Hepatocyte (in vitro differentiated cells): ENCODE results near the gene DDAH2. TPM values are rescaled to one million over a fixed set of nuclear protein-coding genes. Genes with fewer than 3 reads are reported as not detected.

Experiments
- DNase-seq: peaks from one replicate; pipeline ENCODE4 v3.0.0-alpha.2; 2016; ENCODE audit warnings: low spot score
- H2AFZ ChIP-seq: fragments of 200-600 bp; sonication (generic); 2 replicates; pipeline ENCODE4 v1.6.0; 2016; ENCODE audit warnings: antibody characterized with exemption, mild to moderate bottlenecking
- H3K27ac ChIP-seq: fragments of 200-600 bp; sonication (generic); 2 replicates; pipeline ENCODE4 v1.5.1; 2016; ENCODE audit warnings: mild to moderate bottlenecking
- H3K27me3 ChIP-seq: fragments of 200-600 bp; sonication (generic); 2 replicates; pipeline ENCODE4 v1.6.1; 2016
- H3K36me3 ChIP-seq: fragments of 200-600 bp; sonication (generic); replicated peaks from 2 replicates; pipeline ENCODE4 v1.5.1; 2016; ENCODE audit warnings: low read depth; ENCODE audit not compliant: insufficient read depth
- H3K4me1 ChIP-seq: fragments of 200-600 bp; sonication (generic); 2 replicates; pipeline ENCODE4 v1.5.1; 2016; ENCODE audit warnings: mild to moderate bottlenecking, moderate library complexity; ENCODE audit not compliant: insufficient read depth
- H3K4me2 ChIP-seq: fragments of 200-600 bp; sonication (generic); 2 replicates; pipeline ENCODE4 v1.6.0; 2016
- H3K4me3 ChIP-seq: fragments of 200-600 bp; sonication (generic); 2 replicates; pipeline ENCODE4 v1.5.1; 2016; ENCODE audit warnings: mild to moderate bottlenecking
- H3K79me2 ChIP-seq: fragments of 200-600 bp; sonication (generic); 2 replicates; pipeline ENCODE4 v1.6.0; 2017; ENCODE audit warnings: mild to moderate bottlenecking
- H3K9me2 ChIP-seq: fragments of 200-600 bp; sonication (generic); replicated peaks from 2 replicates; pipeline ENCODE4 v1.6.0; 2017; ENCODE audit warnings: mild to moderate bottlenecking; ENCODE audit not compliant: insufficient read depth
- H3K9me3 ChIP-seq: fragments of 200-600 bp; sonication (generic); 2 replicates; pipeline ENCODE4 v1.5.1; 2016; ENCODE audit warnings: low read depth, mild to moderate bottlenecking
- H4K20me1 ChIP-seq: fragments of 200-600 bp; sonication (generic); 2 replicates; pipeline ENCODE4 v1.6.0; 2016; ENCODE audit warnings: mild to moderate bottlenecking; ENCODE audit not compliant: insufficient read depth, poor library complexity, severe bottlenecking
- EZH2 ChIP-seq: fragments of 200-600 bp; sonication (generic); IDR thresholded peaks from 2 replicates; pipeline ENCODE4 v1.6.1; 2016; ENCODE audit warnings: antibody characterized with exemption, mild to moderate bottlenecking, borderline replicate concordance
- EZH2phosphoT487 ChIP-seq: fragments of 200-600 bp; sonication (generic); IDR thresholded peaks from one replicate; pipeline ENCODE4 v1.6.1; 2018; ENCODE audit warnings: antibody characterized with exemption, mild to moderate bottlenecking, low read depth, moderate library complexity; ENCODE audit not compliant: unreplicated experiment, severe bottlenecking
- WGBS: methylation state at CpG from one replicate; pipeline ENCODE4 v1.1.6; 2016; ENCODE audit warnings: low lambda C conversion rate; ENCODE audit errors: missing lambda C conversion rate; 5-methylcytosine and 5-hydroxymethylcytosine counted together
- polyA plus RNA-seq: library from polyadenylated mRNA; unstranded; fragments of >200 nt; fragmentation: Nextera tagmentation; extraction: Ambion mirVana; gene quantifications from 2 replicates; pipeline ENCODE4 v1.2.1, GENCODE V29; 2016
- total RNA-seq: library from RNA; depleted of rRNA; stranded (reverse); fragments of >200 nt; gene quantifications from 2 replicates; pipeline ENCODE4 v1.2.3, GENCODE V29; 2014
- TF ChIP-seq, protein P1 (sequence below): fragments of 200-600 bp; sonication (generic); IDR thresholded peaks from 2 replicates; pipeline ENCODE4 v1.5.1; 2016; ENCODE audit warnings: antibody characterized with exemption, mild to moderate bottlenecking; ENCODE audit not compliant: poor library complexity

DDAH2 gene
- total and polyA plus RNA-seq, 2 experiments from 2014 or later: 93.8 to 157 TPM

DNA sequence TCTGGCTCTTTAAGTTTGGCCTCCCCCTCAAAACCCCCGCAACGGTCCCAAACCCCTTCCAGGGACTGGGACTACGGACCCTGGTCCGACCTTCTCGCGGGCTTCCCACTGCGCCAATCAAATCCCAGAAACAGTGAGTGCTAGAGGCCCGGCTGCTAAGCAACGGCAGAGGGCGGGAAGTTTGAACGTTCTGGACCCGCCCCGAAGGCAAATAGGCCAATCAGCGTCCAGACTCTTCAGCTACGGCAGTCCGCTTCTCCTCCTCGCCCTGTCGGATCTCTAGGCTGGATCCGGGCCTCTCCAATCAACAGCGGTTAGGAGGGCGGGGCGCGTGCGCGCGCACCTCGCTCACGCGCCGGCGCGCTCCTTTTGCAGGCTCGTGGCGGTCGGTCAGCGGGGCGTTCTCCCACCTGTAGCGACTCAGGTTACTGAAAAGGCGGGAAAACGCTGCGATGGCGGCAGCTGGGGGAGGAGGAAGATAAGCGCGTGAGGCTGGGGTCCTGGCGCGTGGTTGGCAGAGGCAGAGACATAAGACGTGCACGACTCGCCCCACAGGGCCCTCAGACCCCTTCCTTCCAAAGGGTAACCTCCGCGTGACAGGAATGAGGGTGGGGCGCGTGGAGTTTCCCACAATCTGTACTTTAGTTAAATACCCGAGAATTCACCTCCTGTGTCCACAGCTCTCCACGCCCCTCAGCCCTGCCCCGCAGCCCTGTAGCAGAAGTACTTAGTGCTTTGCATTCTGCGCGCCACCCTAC is 10.7 kb upstream of the DDAH2 start, which contains the start of gene MSH5:
TSS of gene MSH5 (plus strand) at position 367 of the 758 bp plus-strand sequence. CDS start 462 bp downstream, outside the sequence.
- no peaks in the 10 kb centered on the region for H4K20me1 ChIP-seq
- no peaks in the 10 kb centered on the region for H3K36me3 ChIP-seq
- H3K9me3 ChIP-seq: no peaks in the 10 kb centered on the region
- peak; percentile 99 for DNase-seq
- H3K4me1 ChIP-seq: peaks cover 30% of the 10 kb centered on the region
- no peaks in the 10 kb centered on the region for H3K9me2 ChIP-seq
- H2AFZ ChIP-seq: peak within 1 kb of the TSS; percentile 30
- 1% methylated on average over 58 of the region's 58 CpGs for WGBS
- TF ChIP-seq, protein P1, sequence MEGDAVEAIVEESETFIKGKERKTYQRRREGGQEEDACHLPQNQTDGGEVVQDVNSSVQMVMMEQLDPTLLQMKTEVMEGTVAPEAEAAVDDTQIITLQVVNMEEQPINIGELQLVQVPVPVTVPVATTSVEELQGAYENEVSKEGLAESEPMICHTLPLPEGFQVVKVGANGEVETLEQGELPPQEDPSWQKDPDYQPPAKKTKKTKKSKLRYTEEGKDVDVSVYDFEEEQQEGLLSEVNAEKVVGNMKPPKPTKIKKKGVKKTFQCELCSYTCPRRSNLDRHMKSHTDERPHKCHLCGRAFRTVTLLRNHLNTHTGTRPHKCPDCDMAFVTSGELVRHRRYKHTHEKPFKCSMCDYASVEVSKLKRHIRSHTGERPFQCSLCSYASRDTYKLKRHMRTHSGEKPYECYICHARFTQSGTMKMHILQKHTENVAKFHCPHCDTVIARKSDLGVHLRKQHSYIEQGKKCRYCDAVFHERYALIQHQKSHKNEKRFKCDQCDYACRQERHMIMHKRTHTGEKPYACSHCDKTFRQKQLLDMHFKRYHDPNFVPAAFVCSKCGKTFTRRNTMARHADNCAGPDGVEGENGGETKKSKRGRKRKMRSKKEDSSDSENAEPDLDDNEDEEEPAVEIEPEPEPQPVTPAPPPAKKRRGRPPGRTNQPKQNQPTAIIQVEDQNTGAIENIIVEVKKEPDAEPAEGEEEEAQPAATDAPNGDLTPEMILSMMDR: no peak
- TF ChIP-seq EZH2: no peak
- TF ChIP-seq EZH2phosphoT487: no peak
- peak within 1 kb of the TSS; percentile 91 for H3K4me2 ChIP-seq
- H3K27me3 ChIP-seq: no peaks in the 10 kb centered on the region
- H3K4me3 ChIP-seq: peak within 1 kb of the TSS; percentile 20
- peaks cover 20% of the 10 kb centered on the region for H3K79me2 ChIP-seq
- H3K27ac ChIP-seq: peak within 1 kb of the TSS; percentile 99

DNA sequence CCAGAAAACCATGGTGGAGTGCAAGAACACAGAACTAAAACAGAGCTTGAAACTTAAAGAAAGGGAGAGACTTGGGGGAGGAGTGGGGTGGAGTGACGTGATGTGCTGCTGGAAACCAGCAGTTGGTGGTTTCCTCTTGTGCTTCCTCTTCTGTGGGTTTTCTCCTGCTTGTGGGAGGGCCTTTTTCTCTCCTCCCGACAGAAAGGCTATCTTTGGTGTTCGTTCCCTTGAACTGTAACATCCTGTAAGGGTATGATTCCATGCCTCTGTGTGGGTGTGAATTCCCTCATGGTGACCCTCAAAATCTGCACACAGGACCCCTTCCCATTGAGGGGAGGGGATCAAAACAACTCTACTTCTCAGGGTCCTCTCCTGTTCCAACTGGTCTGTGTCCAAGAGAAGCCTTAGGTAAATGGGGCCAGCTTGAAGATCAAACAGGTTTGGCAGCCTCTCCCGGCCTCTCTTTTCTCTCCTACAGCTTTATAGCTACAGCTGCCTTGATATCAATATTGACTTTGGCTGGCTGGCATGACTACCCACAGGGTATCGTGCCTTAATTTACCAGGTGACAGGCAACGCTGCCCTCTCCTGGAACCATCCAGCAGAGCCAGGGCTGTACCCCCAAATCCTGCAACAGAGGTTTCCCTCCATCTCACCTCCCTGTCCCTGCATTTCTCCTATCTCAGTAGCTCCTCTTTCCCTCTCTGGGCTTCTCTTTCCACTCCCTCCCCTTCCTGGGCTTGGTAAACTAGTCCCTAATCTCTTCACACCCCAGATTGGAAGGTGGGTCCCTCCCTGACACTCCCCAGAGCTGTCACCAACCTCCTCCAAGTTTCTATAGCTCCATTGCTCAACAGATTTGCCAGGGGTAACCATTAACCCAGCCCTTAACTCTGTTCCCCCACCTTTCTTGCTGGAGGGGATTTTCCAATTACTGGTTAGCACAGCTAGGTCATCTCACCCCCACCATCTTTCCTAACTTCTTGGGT is 9.2 kb upstream of the DDAH2 start:
- Histone ChIP-seq H3K4me1 (peaks cover 37% of the 10 kb centered on the region), H3K36me3 (no peaks in the 10 kb centered on the region), H2AFZ (no peak overlapping the region), H3K4me3 (no peak overlapping the region), H3K9me2 (no peaks in the 10 kb centered on the region), H4K20me1 (peaks cover 11% of the 10 kb centered on the region), H3K27ac (peak overlapping the region; percentile 99), H3K9me3 (no peaks in the 10 kb centered on the region), H3K27me3 (no peaks in the 10 kb centered on the region), H3K79me2 (peaks cover 35% of the 10 kb centered on the region), H3K4me2 (peak overlapping the region; percentile 91)
- DNase-seq: peak; percentile 84
- TF ChIP-seq, protein P1: peak; percentile 29
- no peak for TF ChIP-seq EZH2
- WGBS: 15% methylated on average over 6 of the region's 6 CpGs

DNA sequence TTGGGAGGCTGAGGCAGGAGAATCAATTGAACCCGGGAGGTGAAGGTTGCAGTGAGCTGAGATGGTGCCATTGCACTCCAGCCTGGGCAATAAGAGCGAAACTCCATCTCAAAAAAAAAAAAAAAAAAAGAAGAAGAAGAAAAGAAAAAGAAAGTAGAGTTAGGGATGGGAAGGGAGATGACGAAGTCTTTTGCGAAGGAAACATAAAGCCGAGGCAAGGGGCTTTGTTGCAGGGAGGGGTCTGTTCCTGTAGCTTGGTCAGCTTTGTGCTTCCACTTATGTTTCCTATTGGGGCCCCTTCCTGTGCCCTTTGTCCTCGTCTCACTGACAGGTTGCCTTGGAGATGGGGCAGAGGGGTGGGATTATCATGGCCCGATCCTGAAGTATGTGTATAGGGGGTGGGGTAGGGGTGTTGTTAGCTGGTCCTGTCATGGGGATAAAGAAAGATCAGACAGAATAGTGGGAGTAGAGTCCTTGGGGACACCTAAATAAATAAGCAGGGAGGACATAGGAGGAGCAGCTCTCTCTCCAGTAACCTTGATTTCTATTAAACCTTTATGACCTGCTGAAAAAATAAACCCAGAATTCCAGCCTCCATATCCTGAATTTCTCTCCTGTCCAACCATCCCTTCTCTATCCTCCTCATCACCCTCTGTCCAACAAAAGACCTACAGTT is 8.4 kb upstream of the DDAH2 start:
- no peaks in the 10 kb centered on the region for H3K9me2 ChIP-seq
- no peak overlapping the region for H2AFZ ChIP-seq
- H3K4me1 ChIP-seq: peaks cover 37% of the 10 kb centered on the region
- no peaks in the 10 kb centered on the region for H3K36me3 ChIP-seq
- DNase-seq: peak; percentile 86
- 35% methylated on average over 7 of the region's 7 CpGs for WGBS
- H3K4me3 ChIP-seq: no peak overlapping the region
- H3K27ac ChIP-seq: peak overlapping the region; percentile 99
- no peaks in the 10 kb centered on the region for H3K9me3 ChIP-seq
- peaks cover 44% of the 10 kb centered on the region for H3K79me2 ChIP-seq
- TF ChIP-seq, protein P1: no peak
- TF ChIP-seq EZH2phosphoT487: no peak
- no peak for TF ChIP-seq EZH2
- peak overlapping the region; percentile 91 for H3K4me2 ChIP-seq
- peaks cover 11% of the 10 kb centered on the region for H4K20me1 ChIP-seq
- no peaks in the 10 kb centered on the region for H3K27me3 ChIP-seq
